GM12878 (cell line): Measurements from ENCODE around the gene GDI2. TPM values are rescaled to one million over a fixed set of nuclear protein-coding genes. Genes with fewer than 3 reads are reported as not detected.
A peak's percentile ranks its signal among the peaks of the same experiment; 100 is the strongest.

Experiments used
- ATAC-seq: fragments of 200-7000 bp; cut with Tn5 transposase; 3 replicates; pipeline ENCODE4 v1.9.1; 2020; ENCODE audit warnings: mild to moderate bottlenecking, moderate library complexity
- BruUV-seq: library from RNA; stranded (reverse); fragments of 400-500 nt; replicated peaks from 2 replicates; lab custom pipeline; 2021; lab: Mats Ljungman, UMichigan
- CTCF ChIA-PET: fragments of 300-600 bp; sonication (Branson Sonifier 250); formaldehyde crosslinking; extraction: SDS; loops from one replicate; lab custom pipeline; 2021; ENCODE audit warnings: inconsistent platforms; lab: Yijun Ruan, JAX
- POLR2A ChIA-PET: fragments of 350-600 bp; formaldehyde crosslinking; extraction: SDS; loops from one replicate; lab custom pipeline; 2021; ENCODE audit warnings: inconsistent platforms; lab: Charles Lee
- RAD21 ChIA-PET: fragments of 300-600 bp; sonication (Branson Sonifier 250); formaldehyde crosslinking; loops from one replicate; lab custom pipeline; 2023; ENCODE audit warnings: antibody characterized with exemption; ENCODE audit not compliant: unreplicated experiment; lab: Charles Lee
- SMC1A ChIA-PET: fragments of 300-600 bp; sonication (Branson Sonifier 250); formaldehyde crosslinking; loops from one replicate; lab custom pipeline; 2023; ENCODE audit not compliant: unreplicated experiment, uncharacterized antibody; lab: Charles Lee
- DNase-seq: peaks from one replicate; pipeline ENCODE4 v3.0.0-alpha.2; 2011; ENCODE audit warnings: low read depth, low spot score
- FAIRE-seq: peaks from 3 replicates; lab custom pipeline; 2011; peaks lifted over from hg19 to GRCh38; lab: Jason Lieb, UNC
- H2AFZ ChIP-seq: 2 replicates; pipeline ENCODE4 v1.6.0; 2011; ENCODE audit warnings: low read depth, low read length, control low read depth; ENCODE audit not compliant: control insufficient read depth
- H3K27ac ChIP-seq: 2 replicates; pipeline ENCODE4 v1.5.1; 2011; ENCODE audit warnings: control low read depth; ENCODE audit not compliant: control insufficient read depth, insufficient read depth
- H3K27me3 ChIP-seq, 2 experiments: replicated peaks in 1 of 2; 2 replicates each; pipeline versions ENCODE4 v1.6.0 to v1.6.1; 2011; ENCODE audit warnings: low read length in 1 of 2; ENCODE audit not compliant: control insufficient read depth in 2 of 2, insufficient read depth in 2 of 2
- H3K36me3 ChIP-seq, 2 experiments: 2 replicates each; pipeline ENCODE4 v1.5.1; 2011; ENCODE audit warnings: low read length in 1 of 2; ENCODE audit not compliant: control insufficient read depth in 2 of 2, insufficient read depth in 2 of 2
- H3K4me1 ChIP-seq: 2 replicates; pipeline ENCODE4 v1.6.1; 2011; ENCODE audit warnings: mild to moderate bottlenecking, low read length, moderate library complexity, mixed read lengths; ENCODE audit not compliant: control insufficient read depth, insufficient read depth
- H3K4me2 ChIP-seq: 2 replicates; pipeline ENCODE4 v1.6.0; 2011; ENCODE audit warnings: control low read depth; ENCODE audit not compliant: control insufficient read depth, insufficient read depth
- H3K4me3 ChIP-seq: fragments of 200-600 bp; sonication (generic); 2 replicates; pipeline ENCODE4 v1.5.1; 2016
- H3K79me2 ChIP-seq: 2 replicates; pipeline ENCODE4 v1.6.0; 2011; ENCODE audit warnings: low read length; ENCODE audit not compliant: control insufficient read depth, insufficient read depth
- H3K9ac ChIP-seq: 2 replicates; pipeline ENCODE4 v1.8.0; 2011; ENCODE audit warnings: low read length, control low read depth, mixed read lengths; ENCODE audit not compliant: control insufficient read depth, insufficient read depth
- H3K9me3 ChIP-seq: replicated peaks from 3 replicates; pipeline ENCODE4 v1.5.1; 2011; ENCODE audit warnings: mild to moderate bottlenecking, low read length; ENCODE audit not compliant: control insufficient read depth, insufficient read depth
- H4K20me1 ChIP-seq: 2 replicates; pipeline ENCODE4 v1.6.0; 2011; ENCODE audit not compliant: control insufficient read depth, insufficient read depth
- BHLHE40 ChIP-seq, 2 experiments: fragments of 450-650 bp in 1 of 2; IDR thresholded peaks; 2 replicates each; pipeline ENCODE4 v1.6.1; 2011 to 2017; ENCODE audit warnings: low read depth in 2 of 2, borderline replicate concordance in 1 of 2, improper control_type of control experiment in 1 of 2, low read length in 1 of 2, mild to moderate bottlenecking in 1 of 2
- ELK1 ChIP-seq: IDR thresholded peaks from 2 replicates; pipeline ENCODE4 v1.6.1; 2012; ENCODE audit warnings: low read depth, low read length, improper control_type of control experiment
- HDAC6 ChIP-seq: fragments of 200-600 bp; sonication (generic); IDR thresholded peaks from one replicate; pipeline ENCODE4 v1.8.0; 2017; ENCODE audit warnings: antibody characterized with exemption; ENCODE audit not compliant: unreplicated experiment
- IRF4 ChIP-seq: IDR thresholded peaks from 2 replicates; pipeline ENCODE4 v1.6.1; 2011; ENCODE audit warnings: low read depth, low read length
- NR2C1 ChIP-seq: fragments of 450-650 bp; IDR thresholded peaks from 2 replicates; pipeline ENCODE4 v1.6.1; 2017; ENCODE audit warnings: antibody characterized with exemption, mild to moderate bottlenecking, moderate library complexity
- PAX8 ChIP-seq: fragments of 450-650 bp; IDR thresholded peaks from 2 replicates; pipeline ENCODE4 v1.6.1; 2017; ENCODE audit warnings: mild to moderate bottlenecking, moderate library complexity
- RUNX3 ChIP-seq: IDR thresholded peaks from 2 replicates; pipeline ENCODE4 v1.6.1; 2012; ENCODE audit warnings: low read length, inconsistent platforms
- SMC3 ChIP-seq: IDR thresholded peaks from 2 replicates; pipeline ENCODE4 v1.6.1; 2011; ENCODE audit warnings: low read length, improper control_type of control experiment, borderline replicate concordance
- STAT1 ChIP-seq: fragments of 450-650 bp; conservative IDR thresholded peaks from 2 replicates; pipeline ENCODE4 v1.6.1; 2014; ENCODE audit warnings: antibody characterized with exemption, mild to moderate bottlenecking
- ZNF207 ChIP-seq: fragments of 450-650 bp; IDR thresholded peaks from 2 replicates; pipeline ENCODE4 v1.6.1; 2014; ENCODE audit warnings: antibody characterized with exemption, mild to moderate bottlenecking, borderline replicate concordance
- ZNF274 ChIP-seq: IDR thresholded peaks from one replicate; pipeline ENCODE4 v1.8.0; 2011; ENCODE audit not compliant: insufficient read length, insufficient read depth
- WGBS: methylation state at CpG from one replicate; pipeline ENCODE4 v1.1.6; 2016; ENCODE audit warnings: low lambda C conversion rate; ENCODE audit not compliant: insufficient replicate concordance, insufficient coverage; ENCODE audit errors: missing lambda C conversion rate; 5-methylcytosine and 5-hydroxymethylcytosine counted together
- in situ Hi-C: fragments of 300-500 bp; cut with MboI; formaldehyde crosslinking; loops from 9 replicates; pipeline ENCODE4 v1.14.3; 2018; ENCODE audit warnings: mixed read lengths
- intact Hi-C: fragments of 100-400 bp; cut with micrococcal nuclease; formaldehyde crosslinking; loops from one replicate; pipeline ENCODE4 v1.14.2; 2022; ENCODE audit not compliant: unreplicated experiment
- polyA plus RNA-seq, 11 experiments: library from polyadenylated mRNA; depleted of rRNA in 4 of 11; unstranded in 6 of 11; stranded (reverse) in 5 of 11; fragments of >200 nt; fragmentation: Nextera tagmentation in 4 of 11; fragmentation: Illumina TruSeq in 1 of 11; extraction: Ambion mirVana in 4 of 11; extraction: Trizol in 1 of 11; gene quantifications; 1 replicate in 1 of 11; 2 replicates in 10 of 11; pipeline versions ENCODE4 v1.2.1 to v1.2.3, GENCODE V29; 2011 to 2016; ENCODE audit warnings: inconsistent platforms in 2 of 11, missing spikeins in 2 of 11, low read depth in 1 of 11
- total RNA-seq, 4 experiments: library from RNA; depleted of rRNA in 3 of 4; stranded (reverse); fragments of >200 nt in 3 of 4; fragmentation: Illumina TruSeq in 1 of 4; extraction: Trizol in 1 of 4; gene quantifications; 2 replicates each; pipeline versions ENCODE4 v1.2.1 to v1.2.3, GENCODE V29; 2013 to 2021
- TF ChIP-seq, protein P1 (sequence below): fragments of 450-650 bp; IDR thresholded peaks from 2 replicates; pipeline ENCODE4 v1.6.1; 2017; ENCODE audit warnings: antibody characterized with exemption, mild to moderate bottlenecking, moderate library complexity
- TF ChIP-seq, protein P2 (sequence below): IDR thresholded peaks from 2 replicates; pipeline ENCODE4 v1.6.1; 2011; ENCODE audit warnings: low read depth, mild to moderate bottlenecking, low read length, moderate library complexity, borderline replicate concordance; ENCODE audit errors: extremely low read depth
- TF ChIP-seq, protein P3 (sequence below): IDR thresholded peaks from 2 replicates; pipeline ENCODE4 v1.6.1; 2012; ENCODE audit warnings: low read depth, low read length, improper control_type of control experiment
- TF ChIP-seq, protein P4 (sequence below): fragments of 450-650 bp; IDR thresholded peaks from 2 replicates; pipeline ENCODE4 v1.6.1; 2016; ENCODE audit warnings: mild to moderate bottlenecking

Gene GDI2
- total and polyA plus RNA-seq, 10 of the 15 experiments (the other 5 are each of a cell fraction or from before 2014, with no cell fraction given) = 261 to 395 (median 276) TPM

DNA sequence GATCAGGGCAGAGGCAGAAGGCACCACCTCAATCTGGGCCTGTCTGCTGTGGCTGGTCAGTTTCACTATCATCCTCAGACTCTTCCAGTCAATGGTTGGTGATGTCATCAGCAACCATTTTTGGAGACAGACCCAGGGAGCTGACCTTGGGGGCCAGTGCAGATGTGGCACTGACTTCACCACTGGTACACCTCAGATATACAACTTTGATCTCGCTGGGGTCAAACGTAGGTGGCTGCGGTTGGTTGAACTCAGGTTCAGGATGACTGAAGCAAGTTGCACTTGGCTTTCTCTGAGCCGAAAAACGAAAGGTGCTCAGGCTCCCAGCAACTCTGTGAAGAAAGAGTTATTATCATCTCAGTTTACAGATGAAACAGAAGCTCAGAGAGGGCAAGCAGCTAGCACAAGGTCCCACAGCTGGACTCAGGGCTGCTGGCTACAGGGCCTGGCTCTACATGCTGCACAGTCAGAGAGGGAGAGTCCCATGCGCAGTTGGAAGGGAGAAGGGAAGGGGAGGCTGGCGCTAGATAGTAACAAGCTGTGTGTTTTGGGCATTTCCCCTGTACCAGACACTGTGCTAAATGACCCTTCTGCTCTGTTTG lies 49.2 kb upstream of the GDI2 start:
- peak; percentile 94 for DNase-seq
- 1% methylated on average over 7 of the region's 7 CpGs for WGBS
- FAIRE-seq = peak; percentile 81
- H3K79me2 ChIP-seq = no peaks in the 10 kb centered on the region
- intact Hi-C loops = loop anchor here (1.0 to 10.0 kb wide), 4 partner anchors 9 to 418 kb away; partner anchors contain the start of gene GDI2
- ChIA-PET RAD21 (interaction anchor here (0.9 to 7.1 kb wide), 16 partner anchors 10 to 224 kb away, joined by 3 to 107 read pairs (median 4); partner anchors contain the start of genes ANKRD16, FBH1 and GDI2), POLR2A (interaction anchor here (0.5 to 3.6 kb wide), 16 partner anchors 10 to 191 kb away, joined by 3 to 45 read pairs (median 6); partner anchors contain the start of genes ANKRD16, FBH1 and GDI2), CTCF (interaction anchor here (0.6 to 5.6 kb wide), 21 partner anchors 11 to 1548 kb away, joined by 3 to 39 read pairs (median 4); partner anchors contain the start of gene GDI2), SMC1A (interaction anchor here (0.8 to 7.0 kb wide), 16 partner anchors 10 to 195 kb away, joined by 3 to 86 read pairs (median 6); partner anchors contain the start of genes ANKRD16 and FBH1)
- H3K36me3 ChIP-seq = no peaks in the 10 kb centered on the region
- H2AFZ ChIP-seq = peak overlapping the region; percentile 13
- in situ Hi-C loops = loop anchor here (5.0 kb wide), 1 partner anchor 175 kb away; no protein-coding TSS in a partner anchor
- no peaks in the 10 kb centered on the region for H3K27me3 ChIP-seq
- ATAC-seq = peak; percentile 96
- H3K4me3 ChIP-seq = peak overlapping the region; percentile 34
- H3K9ac ChIP-seq = peak overlapping the region; percentile 28
- peaks cover 20% of the 10 kb centered on the region for H3K4me1 ChIP-seq
- no TSS peak for BruUV-seq
- H3K9me3 ChIP-seq = no peaks in the 10 kb centered on the region; the same call in 2 of the 3 replicates
- H4K20me1 ChIP-seq = no peaks in the 10 kb centered on the region
- peak overlapping the region; percentile 97 for H3K4me2 ChIP-seq
- peak overlapping the region; percentile 73 for H3K27ac ChIP-seq
- TF ChIP-seq, protein P1, sequence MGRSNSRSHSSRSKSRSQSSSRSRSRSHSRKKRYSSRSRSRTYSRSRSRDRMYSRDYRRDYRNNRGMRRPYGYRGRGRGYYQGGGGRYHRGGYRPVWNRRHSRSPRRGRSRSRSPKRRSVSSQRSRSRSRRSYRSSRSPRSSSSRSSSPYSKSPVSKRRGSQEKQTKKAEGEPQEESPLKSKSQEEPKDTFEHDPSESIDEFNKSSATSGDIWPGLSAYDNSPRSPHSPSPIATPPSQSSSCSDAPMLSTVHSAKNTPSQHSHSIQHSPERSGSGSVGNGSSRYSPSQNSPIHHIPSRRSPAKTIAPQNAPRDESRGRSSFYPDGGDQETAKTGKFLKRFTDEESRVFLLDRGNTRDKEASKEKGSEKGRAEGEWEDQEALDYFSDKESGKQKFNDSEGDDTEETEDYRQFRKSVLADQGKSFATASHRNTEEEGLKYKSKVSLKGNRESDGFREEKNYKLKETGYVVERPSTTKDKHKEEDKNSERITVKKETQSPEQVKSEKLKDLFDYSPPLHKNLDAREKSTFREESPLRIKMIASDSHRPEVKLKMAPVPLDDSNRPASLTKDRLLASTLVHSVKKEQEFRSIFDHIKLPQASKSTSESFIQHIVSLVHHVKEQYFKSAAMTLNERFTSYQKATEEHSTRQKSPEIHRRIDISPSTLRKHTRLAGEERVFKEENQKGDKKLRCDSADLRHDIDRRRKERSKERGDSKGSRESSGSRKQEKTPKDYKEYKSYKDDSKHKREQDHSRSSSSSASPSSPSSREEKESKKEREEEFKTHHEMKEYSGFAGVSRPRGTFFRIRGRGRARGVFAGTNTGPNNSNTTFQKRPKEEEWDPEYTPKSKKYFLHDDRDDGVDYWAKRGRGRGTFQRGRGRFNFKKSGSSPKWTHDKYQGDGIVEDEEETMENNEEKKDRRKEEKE = no peak
- TF ChIP-seq ZNF207 (no peak), NR2C1 (peak; percentile 75), STAT1 (no peak), ZNF274 (no peak), PAX8 (peak; percentile 74; the same call in 1 of the 2 replicates), BHLHE40 (IDR thresholded peaks at IDR 0.05; ENCODE audit: borderline replicate concordance in 1 of 2, low read depth in 2 of 2, low read length in 1 of 2) (peak; percentile 65 to 86; a peak in 3 of 4 replicates), IRF4 (peak; percentile 73; the same call in 1 of the 2 replicates), HDAC6 (no peak), SMC3 (peak; percentile 7; the same call in 1 of the 2 replicates), ELK1 (no peak), RUNX3 (peak; percentile 97)
- TF ChIP-seq, protein P2, sequence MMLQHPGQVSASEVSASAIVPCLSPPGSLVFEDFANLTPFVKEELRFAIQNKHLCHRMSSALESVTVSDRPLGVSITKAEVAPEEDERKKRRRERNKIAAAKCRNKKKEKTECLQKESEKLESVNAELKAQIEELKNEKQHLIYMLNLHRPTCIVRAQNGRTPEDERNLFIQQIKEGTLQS = no peak
- TF ChIP-seq, protein P3, sequence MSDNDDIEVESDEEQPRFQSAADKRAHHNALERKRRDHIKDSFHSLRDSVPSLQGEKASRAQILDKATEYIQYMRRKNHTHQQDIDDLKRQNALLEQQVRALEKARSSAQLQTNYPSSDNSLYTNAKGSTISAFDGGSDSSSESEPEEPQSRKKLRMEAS = no peak
- TF ChIP-seq, protein P4, sequence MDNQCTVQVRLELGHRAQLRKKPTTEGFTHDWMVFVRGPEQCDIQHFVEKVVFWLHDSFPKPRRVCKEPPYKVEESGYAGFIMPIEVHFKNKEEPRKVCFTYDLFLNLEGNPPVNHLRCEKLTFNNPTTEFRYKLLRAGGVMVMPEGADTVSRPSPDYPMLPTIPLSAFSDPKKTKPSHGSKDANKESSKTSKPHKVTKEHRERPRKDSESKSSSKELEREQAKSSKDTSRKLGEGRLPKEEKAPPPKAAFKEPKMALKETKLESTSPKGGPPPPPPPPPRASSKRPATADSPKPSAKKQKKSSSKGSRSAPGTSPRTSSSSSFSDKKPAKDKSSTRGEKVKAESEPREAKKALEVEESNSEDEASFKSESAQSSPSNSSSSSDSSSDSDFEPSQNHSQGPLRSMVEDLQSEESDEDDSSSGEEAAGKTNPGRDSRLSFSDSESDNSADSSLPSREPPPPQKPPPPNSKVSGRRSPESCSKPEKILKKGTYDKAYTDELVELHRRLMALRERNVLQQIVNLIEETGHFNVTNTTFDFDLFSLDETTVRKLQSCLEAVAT = peak; percentile 84
